Activated CD8-positive, alpha-beta T cell treated with anti-CD3 and anti-CD28 coated beads for 36 hours (primary cell): ENCODE measurements around the gene FFAR2. TPM values are rescaled to one million over a fixed set of nuclear protein-coding genes. Genes with fewer than 3 reads are reported as not detected.

Source experiments
- ATAC-seq: fragments of 200-7000 bp; cut with Tn5 transposase; one replicate; pipeline ENCODE4 v1.10.0; 2021; ENCODE audit warnings: mild to moderate bottlenecking, moderate library complexity
- CTCF ChIA-PET: fragments of 350-600 bp; sonication (Branson Sonifier 250); formaldehyde crosslinking; loops from one replicate; lab custom pipeline; 2021; ENCODE audit warnings: antibody characterized with exemption; lab: Charles Lee
- POLR2A ChIA-PET: fragments of 350-600 bp; sonication (Branson Sonifier 250); formaldehyde crosslinking; loops from one replicate; lab custom pipeline; 2021; ENCODE audit warnings: antibody characterized with exemption; lab: Charles Lee
- DNase-seq: peaks from one replicate; pipeline ENCODE4 v3.0.0-alpha.2; 2020
- H3K27ac Mint-ChIP-seq: one replicate; pipeline ENCODE4 v1.8.0; 2021; ENCODE audit warnings: mild to moderate bottlenecking, mixed read lengths
- H3K27me3 Mint-ChIP-seq: one replicate; pipeline ENCODE4 v1.8.0; 2021; ENCODE audit warnings: mixed read lengths
- H3K36me3 Mint-ChIP-seq: one replicate; pipeline ENCODE4 v1.8.0; 2021; ENCODE audit warnings: low read depth, mixed read lengths
- H3K4me1 Mint-ChIP-seq: one replicate; pipeline ENCODE4 v1.8.0; 2021; ENCODE audit warnings: low read depth, mixed read lengths
- H3K4me3 Mint-ChIP-seq: one replicate; pipeline ENCODE4 v1.8.0; 2021; ENCODE audit warnings: mild to moderate bottlenecking, moderate library complexity, mixed read lengths
- H3K9me3 Mint-ChIP-seq: one replicate; pipeline ENCODE4 v1.8.0; 2021; ENCODE audit warnings: mixed read lengths
- intact Hi-C: fragments of 100-400 bp; cut with micrococcal nuclease; formaldehyde crosslinking; loops from one replicate; pipeline ENCODE4 v1.10.0; 2022
- total RNA-seq, 2 experiments: library from RNA; stranded (reverse); gene quantifications; one replicate each; pipeline ENCODE4 v1.2.3, GENCODE V29; 2021
- TF ChIP-seq, protein P1 (sequence below): fragments of 200-600 bp; IDR thresholded peaks from one replicate; pipeline ENCODE4 v1.8.0; 2022; ENCODE audit warnings: antibody characterized with exemption, mild to moderate bottlenecking

FFAR2 gene
- total RNA-seq, 2 experiments from 2014 or later, result not detected

DNA sequence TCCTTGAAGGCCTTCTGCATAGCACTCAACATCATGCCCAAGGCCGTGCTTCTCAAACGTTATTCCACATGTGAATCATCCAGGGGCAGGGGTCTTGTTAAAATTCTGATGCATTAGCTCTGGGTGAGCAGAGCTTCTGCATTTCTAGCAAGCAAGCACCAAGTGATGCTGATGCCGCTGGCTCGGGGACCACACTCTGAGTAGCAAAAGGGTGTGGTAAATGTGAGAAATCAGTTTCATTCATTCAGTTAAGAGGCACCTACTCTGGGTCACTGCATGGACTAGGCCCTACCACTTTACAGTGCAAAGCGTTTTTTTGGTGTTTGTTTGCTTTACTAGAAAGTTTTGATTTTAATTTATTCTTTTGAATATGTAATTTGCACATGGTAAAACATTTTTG lies 35.0 kb downstream of the FFAR2 start:
- peaks cover 9% of the 10 kb centered on the region for H3K4me1 Mint-ChIP-seq
- ATAC-seq, result no peak
- peaks cover 6% of the 10 kb centered on the region for H3K27me3 Mint-ChIP-seq
- POLR2A ChIA-PET, result no interaction called here
- no peak overlapping the region for H3K27ac Mint-ChIP-seq
- intact Hi-C loops, result no loop called here
- DNase-seq, result no peak
- no peaks in the 10 kb centered on the region for H3K36me3 Mint-ChIP-seq
- TF ChIP-seq, protein P1, sequence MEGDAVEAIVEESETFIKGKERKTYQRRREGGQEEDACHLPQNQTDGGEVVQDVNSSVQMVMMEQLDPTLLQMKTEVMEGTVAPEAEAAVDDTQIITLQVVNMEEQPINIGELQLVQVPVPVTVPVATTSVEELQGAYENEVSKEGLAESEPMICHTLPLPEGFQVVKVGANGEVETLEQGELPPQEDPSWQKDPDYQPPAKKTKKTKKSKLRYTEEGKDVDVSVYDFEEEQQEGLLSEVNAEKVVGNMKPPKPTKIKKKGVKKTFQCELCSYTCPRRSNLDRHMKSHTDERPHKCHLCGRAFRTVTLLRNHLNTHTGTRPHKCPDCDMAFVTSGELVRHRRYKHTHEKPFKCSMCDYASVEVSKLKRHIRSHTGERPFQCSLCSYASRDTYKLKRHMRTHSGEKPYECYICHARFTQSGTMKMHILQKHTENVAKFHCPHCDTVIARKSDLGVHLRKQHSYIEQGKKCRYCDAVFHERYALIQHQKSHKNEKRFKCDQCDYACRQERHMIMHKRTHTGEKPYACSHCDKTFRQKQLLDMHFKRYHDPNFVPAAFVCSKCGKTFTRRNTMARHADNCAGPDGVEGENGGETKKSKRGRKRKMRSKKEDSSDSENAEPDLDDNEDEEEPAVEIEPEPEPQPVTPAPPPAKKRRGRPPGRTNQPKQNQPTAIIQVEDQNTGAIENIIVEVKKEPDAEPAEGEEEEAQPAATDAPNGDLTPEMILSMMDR, result no peak
- no peak overlapping the region for H3K4me3 Mint-ChIP-seq
- no peaks in the 10 kb centered on the region for H3K9me3 Mint-ChIP-seq
- CTCF ChIA-PET, result interaction anchor here (1.0 kb wide), 1 partner anchor 12 kb away, joined by 3 read pairs; no protein-coding TSS in a partner anchor

DNA sequence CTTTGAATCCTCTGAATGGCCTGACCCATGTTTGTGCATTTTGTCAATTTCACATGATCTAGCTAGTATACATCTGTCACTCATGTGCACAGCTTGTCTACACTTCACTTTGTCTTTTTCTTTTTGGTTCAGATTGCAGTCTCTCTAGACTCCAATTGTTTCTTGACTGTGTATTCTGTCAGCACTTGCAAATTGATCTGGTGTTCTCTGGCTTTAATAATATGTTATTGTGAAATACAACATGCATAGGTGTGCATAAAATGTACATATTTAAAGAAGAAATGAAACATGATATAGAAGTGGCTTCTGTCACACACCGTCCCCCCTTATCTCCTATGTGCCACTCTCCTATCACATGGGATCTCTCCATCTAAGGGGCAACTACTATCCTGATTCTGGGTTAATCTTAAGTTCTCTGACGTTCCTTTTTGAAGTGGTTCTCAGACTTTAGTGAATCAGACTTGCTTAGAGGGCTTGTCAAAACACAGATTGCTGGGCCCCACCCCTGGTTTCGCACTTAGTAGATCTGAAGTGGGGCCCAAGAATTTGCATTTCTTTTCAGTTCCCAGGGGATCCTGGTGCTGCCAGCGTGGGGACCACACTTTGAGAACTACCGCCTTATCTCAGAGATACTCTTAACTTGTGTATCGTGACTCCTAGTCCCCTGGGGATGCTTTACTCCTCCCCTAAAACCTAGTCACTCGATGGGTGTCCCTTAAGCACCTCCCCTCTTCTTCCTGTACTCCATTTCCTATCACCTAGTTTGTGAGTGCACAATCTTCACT lies 36.4 kb downstream of the FFAR2 start:
- Mint-ChIP-seq H3K36me3 (no peaks in the 10 kb centered on the region), H3K4me3 (no peak overlapping the region), H3K9me3 (no peaks in the 10 kb centered on the region), H3K27me3 (peaks cover 6% of the 10 kb centered on the region), H3K4me1 (peaks cover 10% of the 10 kb centered on the region), H3K27ac (no peak overlapping the region)
- ChIA-PET CTCF (interaction anchor here (4.0 kb wide), 1 partner anchor 11 kb away, joined by 29 read pairs; no protein-coding TSS in a partner anchor), POLR2A (interaction anchor here (1.2 kb wide), 1 partner anchor 12 kb away, joined by 3 read pairs; no protein-coding TSS in a partner anchor)
- DNase-seq, result peak; percentile 24
- intact Hi-C loops, result no loop called here
- ATAC-seq, result peak; percentile 79
- TF ChIP-seq, protein P1, result no peak

DNA sequence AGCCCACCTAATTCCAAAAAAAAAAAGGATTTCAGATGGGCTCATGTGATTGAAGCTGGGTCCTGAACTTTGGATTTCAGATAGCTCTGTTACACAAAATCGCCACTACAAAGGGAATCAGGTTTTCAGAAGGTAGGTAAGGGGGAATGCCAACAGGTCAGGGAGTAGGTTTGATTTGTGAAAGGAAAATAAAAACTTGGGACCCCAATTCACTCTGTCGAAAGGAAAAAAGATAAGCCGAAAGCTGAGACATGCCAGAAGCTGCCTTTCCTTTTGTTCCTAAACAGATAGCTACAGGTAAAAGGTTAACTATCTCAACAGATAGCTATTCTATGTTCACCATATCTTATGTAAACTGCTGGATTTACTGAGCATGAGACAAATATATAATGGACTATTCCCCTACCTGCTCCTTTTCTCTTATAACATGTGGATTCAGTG lies 38.2 kb downstream of the FFAR2 start:
- Mint-ChIP-seq H3K36me3 (no peaks in the 10 kb centered on the region), H3K4me3 (no peak overlapping the region), H3K9me3 (no peaks in the 10 kb centered on the region), H3K4me1 (peaks cover 10% of the 10 kb centered on the region), H3K27ac (no peak overlapping the region), H3K27me3 (peaks cover 13% of the 10 kb centered on the region)
- intact Hi-C loops, result no loop called here
- TF ChIP-seq, protein P1, result no peak
- ATAC-seq (no peak), DNase-seq (no peak)
- POLR2A ChIA-PET, result interaction anchor here (0.6 to 1.6 kb wide), 3 partner anchors 38 to 272 kb away, joined by 3 read pairs; partner anchors contain the start of gene FFAR2
- CTCF ChIA-PET, result interaction anchor here (0.6 to 4.0 kb wide), 6 partner anchors 9 to 776 kb away, joined by 3 to 29 read pairs (median 5); no protein-coding TSS in a partner anchor

DNA sequence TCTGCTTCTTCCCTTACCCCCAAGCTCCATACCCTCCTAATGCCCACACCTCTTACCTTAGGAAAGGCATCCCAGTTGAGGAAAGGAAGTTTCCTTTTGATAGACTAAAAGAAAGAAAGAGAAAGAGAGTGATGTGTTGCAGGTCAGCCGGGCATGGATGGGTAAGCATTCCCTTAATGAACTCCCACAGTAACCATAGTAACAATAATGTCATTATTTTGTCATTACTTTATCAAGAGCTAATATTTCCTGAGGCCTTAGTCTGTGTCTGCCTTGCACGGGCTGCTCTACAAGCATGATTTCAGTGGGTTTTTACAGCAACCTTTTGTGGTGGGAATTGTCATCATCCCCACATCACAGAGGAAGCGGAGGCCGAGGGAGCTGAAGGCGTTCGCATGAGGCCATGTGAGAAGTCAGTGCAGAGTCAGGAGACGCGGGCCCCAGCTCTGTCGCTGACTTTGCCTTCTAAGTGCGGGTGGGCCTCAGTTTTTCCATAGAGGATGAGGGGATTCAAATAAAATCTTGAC lies 39.7 kb downstream of the FFAR2 start:
- ATAC-seq, result peak; percentile 60
- peak; percentile 45 for DNase-seq
- no peaks in the 10 kb centered on the region for H3K9me3 Mint-ChIP-seq
- no peaks in the 10 kb centered on the region for H3K36me3 Mint-ChIP-seq
- POLR2A ChIA-PET, result interaction anchor here (1.6 kb wide), 1 partner anchor 39 kb away, joined by 3 read pairs; the partner anchor contains the start of gene FFAR2
- H3K4me3 Mint-ChIP-seq, result no peak overlapping the region
- TF ChIP-seq, protein P1, result no peak
- H3K27me3 Mint-ChIP-seq, result peaks cover 13% of the 10 kb centered on the region
- H3K4me1 Mint-ChIP-seq, result peaks cover 10% of the 10 kb centered on the region
- intact Hi-C loops, result no loop called here
- no peak overlapping the region for H3K27ac Mint-ChIP-seq
- CTCF ChIA-PET, result interaction anchor here (1.0 to 4.0 kb wide), 4 partner anchors 8 to 23 kb away, joined by 3 to 29 read pairs (median 8); no protein-coding TSS in a partner anchor
